Measurements from ENCODE around the gene EBF4. TPM values are rescaled to one million over a fixed set of nuclear protein-coding genes. Genes with fewer than 3 reads are reported as not detected.

EBF4 gene
- polyA plus RNA-seq, 6 donors from 2014 or later = 0.28 TPM; not detected in 5

GRCh38 chr20:2742934-2743559, 50.5 kb downstream of the EBF4 start:
- Mint-ChIP-seq H3K4me1 (peaks cover 5 to 8% (median 6%) of the 10 kb centered on the region in 3 donors), H3K27me3 (peaks cover 23 to 82% (median 61%) of the 10 kb centered on the region in 3 donors), H3K4me3 (no peak overlapping the region), H3K9me3 (no peaks in the 10 kb centered on the region), H3K36me3 (no peaks in the 10 kb centered on the region), H3K27ac (peak overlapping the region in 3 of 6 donors; percentile 10 to 66 (median 65))
- ATAC-seq (ENCODE audit: low read depth in 2 of 2) = peak; percentile 71 to 77
- peak; percentile 51 for DNase-seq

- peaks cover 23 to 75% (median 45%) of the 10 kb centered on the region in 3 donors for H3K27me3 Mint-ChIP-seq
These were observed 52.7 kb downstream of the EBF4 start for GRCh38 chr20:2745060-2745910.

GRCh38 chr20:2745936-2746635, 53.5 kb downstream of the EBF4 start:
- Mint-ChIP-seq H3K4me3 (no peak overlapping the region), H3K36me3 (no peaks in the 10 kb centered on the region), H3K27ac (peak overlapping the region in 1 of 6 donors; percentile 48), H3K9me3 (peaks cover 0 to 3% (median 0%) of the 10 kb centered on the region in 7 donors), H3K4me1 (peaks cover 17 to 20% (median 18%) of the 10 kb centered on the region in 3 donors), H3K27me3 (peaks cover 22 to 76% (median 48%) of the 10 kb centered on the region in 3 donors)
- DNase-seq (no peak), ATAC-seq (ENCODE audit: low read depth in 2 of 2) (no peak)

More at GRCh38 chr20:2745060-2745910, 52.7 kb downstream of the EBF4 start:
- H3K4me1 Mint-ChIP-seq = peaks cover 9 to 12% (median 10%) of the 10 kb centered on the region in 3 donors
- no peak overlapping the region for H3K4me3 Mint-ChIP-seq
- no peak overlapping the region for H3K27ac Mint-ChIP-seq
- no peaks in the 10 kb centered on the region for H3K36me3 Mint-ChIP-seq
- ATAC-seq (ENCODE audit: low read depth in 2 of 2) (no peak), DNase-seq (no peak)
- peaks cover 0 to 2% (median 0%) of the 10 kb centered on the region in 7 donors for H3K9me3 Mint-ChIP-seq

GRCh38 chr20:2746636-2747265, 54.2 kb downstream of the EBF4 start:
- peaks cover 20 to 22% (median 21%) of the 10 kb centered on the region in 3 donors for H3K4me1 Mint-ChIP-seq
- no peaks in the 10 kb centered on the region for H3K36me3 Mint-ChIP-seq
- DNase-seq (no peak), ATAC-seq (ENCODE audit: low read depth in 2 of 2) (no peak)
- peaks cover 0 to 3% (median 0%) of the 10 kb centered on the region in 7 donors for H3K9me3 Mint-ChIP-seq
- H3K4me3 Mint-ChIP-seq = no peak overlapping the region
- peaks cover 24 to 69% (median 50%) of the 10 kb centered on the region in 3 donors for H3K27me3 Mint-ChIP-seq
- H3K27ac Mint-ChIP-seq = no peak overlapping the region

GRCh38 chr20:2747676-2748235, 55.2 kb downstream of the EBF4 start:
- H3K27me3 Mint-ChIP-seq = peaks cover 19 to 65% (median 41%) of the 10 kb centered on the region in 3 donors
- H3K9me3 Mint-ChIP-seq = peaks cover 0 to 3% (median 0%) of the 10 kb centered on the region in 7 donors
- no peak overlapping the region for H3K4me3 Mint-ChIP-seq
- H3K27ac Mint-ChIP-seq = peak overlapping the region in 1 of 6 donors; percentile 4
- no peaks in the 10 kb centered on the region for H3K36me3 Mint-ChIP-seq
- no peak for ATAC-seq (ENCODE audit: low read depth in 2 of 2)
- no peak for DNase-seq
- peaks cover 23 to 24% (median 23%) of the 10 kb centered on the region in 3 donors for H3K4me1 Mint-ChIP-seq

- Mint-ChIP-seq H3K27me3 (peaks cover 22 to 65% (median 41%) of the 10 kb centered on the region in 3 donors), H3K4me3 (no peak overlapping the region), H3K9me3 (peaks cover 0 to 3% (median 0%) of the 10 kb centered on the region in 7 donors), H3K4me1 (peaks cover 26 to 27% (median 27%) of the 10 kb centered on the region in 3 donors), H3K36me3 (no peaks in the 10 kb centered on the region), H3K27ac (no peak overlapping the region)
- ATAC-seq (ENCODE audit: low read depth in 2 of 2) (no peak), DNase-seq (no peak)
These were observed 56.2 kb downstream of the EBF4 start for GRCh38 chr20:2748551-2749342.

GRCh38 chr20:2749343-2749950, 56.9 kb downstream of the EBF4 start:
- Mint-ChIP-seq H3K4me3 (no peak overlapping the region), H3K27ac (peak overlapping the region in 1 of 6 donors; percentile 70), H3K4me1 (peaks cover 28 to 34% (median 34%) of the 10 kb centered on the region in 3 donors), H3K27me3 (peaks cover 29 to 71% (median 48%) of the 10 kb centered on the region in 3 donors), H3K9me3 (peaks cover 0 to 3% (median 0%) of the 10 kb centered on the region in 7 donors), H3K36me3 (no peaks in the 10 kb centered on the region)
- DNase-seq (no peak), ATAC-seq (ENCODE audit: low read depth in 2 of 2) (no peak)

- H3K4me1 Mint-ChIP-seq = peaks cover 28 to 34% (median 34%) of the 10 kb centered on the region in 3 donors
- peak overlapping the region in 6 of 8 donors; percentile 37 to 88 (median 82) for H3K4me3 Mint-ChIP-seq
- ATAC-seq (ENCODE audit: low read depth in 2 of 2) = no peak
These were observed 57.4 kb downstream of the EBF4 start for GRCh38 chr20:2749951-2750490.

GRCh38 chr20:2750491-2751251, 58.1 kb downstream of the EBF4 start:
- no peak for DNase-seq
- ATAC-seq (ENCODE audit: low read depth in 2 of 2) = peak; percentile 35 to 38
- Mint-ChIP-seq H3K27me3 (peaks cover 30 to 74% (median 53%) of the 10 kb centered on the region in 3 donors), H3K27ac (peak overlapping the region in 4 of 6 donors; percentile 18 to 69 (median 40)), H3K4me1 (peaks cover 28 to 34% (median 34%) of the 10 kb centered on the region in 3 donors), H3K4me3 (peak overlapping the region; percentile 55 to 88 (median 82)), H3K36me3 (no peaks in the 10 kb centered on the region), H3K9me3 (peaks cover 0 to 3% (median 0%) of the 10 kb centered on the region in 7 donors)

More at GRCh38 chr20:2749951-2750490, 57.4 kb downstream of the EBF4 start:
- Mint-ChIP-seq H3K27ac (peak overlapping the region in 2 of 6 donors; percentile 63 to 70), H3K27me3 (peaks cover 30 to 74% (median 53%) of the 10 kb centered on the region in 3 donors), H3K36me3 (no peaks in the 10 kb centered on the region), H3K9me3 (peaks cover 0 to 3% (median 0%) of the 10 kb centered on the region in 7 donors)
- no peak for DNase-seq

GRCh38 chr20:2751347-2751877, 58.8 kb downstream of the EBF4 start:
- Mint-ChIP-seq H3K9me3 (peaks cover 0 to 3% (median 0%) of the 10 kb centered on the region in 7 donors), H3K4me3 (peak overlapping the region; percentile 55 to 88 (median 80)), H3K4me1 (peaks cover 28 to 34% (median 34%) of the 10 kb centered on the region in 3 donors), H3K27me3 (peaks cover 33 to 74% (median 53%) of the 10 kb centered on the region in 3 donors), H3K36me3 (no peaks in the 10 kb centered on the region), H3K27ac (no peak overlapping the region)
- ATAC-seq (ENCODE audit: low read depth in 2 of 2) = no peak
- no peak for DNase-seq
